ENCODE measurements around the gene ICA1. TPM values are rescaled to one million over a fixed set of nuclear protein-coding genes. Genes with fewer than 3 reads are reported as not detected.

Gene ICA1
- total and polyA plus RNA-seq, 2 of the 13 experiments (the other 11 are each of a cell fraction or from before 2014, with no cell fraction given): 0.29 TPM; not detected in 1

GRCh38 chr7:8128449-8129317 is 133.3 kb downstream of the ICA1 start:
- ChIA-PET CTCF (ENCODE audit: low intra/inter-chr PET ratio, low total read pairs) (no interaction called here), POLR2A (no interaction called here)
- Histone ChIP-seq H3K4me1 (ENCODE audit: insufficient read depth, low read length) (peaks cover 19% of the 10 kb centered on the region), H3K27me3 (ENCODE audit: control insufficient read depth in 1 of 2, insufficient read depth in 2 of 2, low read length in 2 of 2) (no peaks in the 10 kb centered on the region; a peak in 1 of 5 replicates), H3K27ac (ENCODE audit: extremely low read length, insufficient read depth, low read length) (no peak overlapping the region), H3K9me3 (ENCODE audit: low read length) (no peaks in the 10 kb centered on the region), H3K79me2 (ENCODE audit: insufficient read depth, low read length) (no peaks in the 10 kb centered on the region), H3K4me3 (replicated peaks in 1 of 3; ENCODE audit: insufficient read depth in 1 of 3, low read depth in 2 of 3, low read length in 3 of 3) (no peak overlapping the region), H4K20me1 (ENCODE audit: insufficient read depth, low read length) (no peaks in the 10 kb centered on the region), H3K9ac (ENCODE audit: insufficient read depth, low read depth, low read length) (no peak overlapping the region), H3K4me2 (ENCODE audit: low read depth, low read length) (no peak overlapping the region), H2AFZ (ENCODE audit: low read length) (no peak overlapping the region), H3K36me3 (replicated peaks in 1 of 2; ENCODE audit: control insufficient read depth in 1 of 2, insufficient read depth in 2 of 2, low read length in 2 of 2) (no peaks in the 10 kb centered on the region)
- no peak for DNase-seq (ENCODE audit: low spot score)
- in situ Hi-C loops (cut with HindIII; ENCODE audit: extremely low pct_ligation_motif_present, low pct_unique_long_range_greater_than_20kb) (no loop called here), intact Hi-C loops (cut with micrococcal nuclease; ENCODE audit: unreplicated experiment) (no loop called here)
- no peak for FAIRE-seq
- 38% methylated on average over 12 of the region's 12 CpGs for WGBS (ENCODE audit: low lambda C conversion rate)
- BruUV-seq (replicated peaks): no TSS peak
- no peak for ATAC-seq
- TF ChIP-seq SIX1 (CRISPR knock-in tag; IDR thresholded peaks at IDR 0.05; ENCODE audit: borderline replicate concordance) (no peak), ZNF503 (CRISPR knock-in tag; IDR thresholded peaks at IDR 0.05) (no peak), KAT8 (CRISPR knock-in tag; IDR thresholded peaks at IDR 0.05) (no peak), ZBTB33 (CRISPR knock-in tag; IDR thresholded peaks at IDR 0.05) (no peak), ZNF556 (CRISPR knock-in tag; IDR thresholded peaks at IDR 0.05; ENCODE audit: borderline replicate concordance) (no peak), GTF2F1 (IDR thresholded peaks at IDR 0.05; ENCODE audit: low read length) (no peak), EZH2 (conservative IDR thresholded peaks at IDR 0.05; ENCODE audit: low read depth, low read length) (no peak), ZKSCAN5 (CRISPR knock-in tag; IDR thresholded peaks at IDR 0.05) (no peak), ZNF350 (CRISPR knock-in tag; IDR thresholded peaks at IDR 0.05; ENCODE audit: borderline replicate concordance, low read depth) (no peak), ATF7 (IDR thresholded peaks at IDR 0.05) (no peak), ATF7 (CRISPR knock-in tag; IDR thresholded peaks at IDR 0.05) (no peak), ZNF883 (CRISPR knock-in tag; IDR thresholded peaks at IDR 0.05; ENCODE audit: not compliant biosample characterization) (no peak), ZBTB25 (CRISPR knock-in tag; IDR thresholded peaks at IDR 0.05) (no peak), PRDM10 (CRISPR knock-in tag; IDR thresholded peaks at IDR 0.05; ENCODE audit: low read depth) (no peak)
